NCI-H1092 (cell line): ENCODE data around the gene TH.

Experiments used
- DNase-seq: peaks from one replicate; lab custom pipeline; 2025; lab: John Stamatoyannopoulos, UW

The TH gene

DNA sequence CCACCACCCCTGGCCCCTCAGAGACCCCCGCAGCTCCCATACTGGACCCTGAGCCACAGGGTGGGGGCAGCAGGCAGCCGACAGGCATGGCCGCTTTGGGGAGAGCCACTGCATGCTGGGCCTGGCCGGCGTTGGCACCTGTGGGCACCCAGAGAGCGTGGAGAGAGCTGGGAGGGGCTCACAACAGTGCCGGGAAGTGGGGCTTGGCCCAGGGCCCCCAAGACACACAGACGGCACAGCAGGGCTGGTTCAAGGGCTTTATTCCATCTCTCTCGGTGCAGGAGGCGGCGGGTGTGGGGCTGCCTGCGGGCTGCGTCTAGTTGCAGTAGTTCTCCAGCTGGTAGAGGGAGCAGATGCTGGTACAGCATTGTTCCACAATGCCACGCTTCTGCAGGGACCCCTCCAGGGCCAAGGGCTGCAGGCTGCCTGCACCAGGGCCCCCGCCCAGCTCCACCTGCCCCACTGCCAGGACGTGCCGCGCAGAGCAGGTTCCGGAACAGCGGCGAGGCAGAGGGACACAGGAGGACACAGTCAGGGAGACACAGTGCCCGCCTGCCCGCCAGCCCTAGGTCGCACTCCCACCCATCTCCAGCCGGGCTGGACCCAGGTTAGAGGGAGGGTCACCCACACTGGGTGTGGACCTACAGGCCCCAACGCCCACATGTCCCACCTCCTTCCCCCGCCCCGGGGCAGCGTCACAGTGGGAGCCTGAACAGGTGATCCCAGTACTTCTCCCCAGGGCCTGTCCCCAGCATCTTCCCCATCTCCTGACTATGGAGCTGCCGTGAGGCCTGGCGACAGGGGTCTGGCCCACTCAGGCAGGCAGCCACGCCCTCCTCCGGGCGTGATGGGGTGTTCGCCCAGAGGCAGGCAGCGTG is 11.8 kb downstream of the TH start:
- no peak for DNase-seq

DNA sequence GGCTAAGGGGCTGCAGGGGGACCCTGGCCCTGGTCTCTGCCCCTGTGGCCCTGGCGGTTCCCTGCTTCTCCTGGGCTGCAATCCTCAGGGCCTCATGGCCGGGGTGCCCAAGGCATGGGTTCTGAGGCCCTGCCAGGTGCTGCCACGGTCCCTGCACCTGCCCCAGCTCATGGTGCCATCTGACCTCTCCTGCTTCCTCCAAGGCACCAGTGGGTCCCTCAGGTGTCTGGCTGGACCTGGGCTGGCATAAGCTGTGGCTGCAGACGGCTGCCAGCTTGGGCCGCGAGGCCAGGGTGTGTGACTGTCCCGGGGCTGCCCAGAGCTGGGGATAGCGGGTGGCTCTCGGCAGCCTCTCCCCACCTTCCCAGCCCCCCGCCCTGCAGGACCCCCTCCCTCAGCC is 12.6 kb downstream of the TH start:
- no peak for DNase-seq

DNA sequence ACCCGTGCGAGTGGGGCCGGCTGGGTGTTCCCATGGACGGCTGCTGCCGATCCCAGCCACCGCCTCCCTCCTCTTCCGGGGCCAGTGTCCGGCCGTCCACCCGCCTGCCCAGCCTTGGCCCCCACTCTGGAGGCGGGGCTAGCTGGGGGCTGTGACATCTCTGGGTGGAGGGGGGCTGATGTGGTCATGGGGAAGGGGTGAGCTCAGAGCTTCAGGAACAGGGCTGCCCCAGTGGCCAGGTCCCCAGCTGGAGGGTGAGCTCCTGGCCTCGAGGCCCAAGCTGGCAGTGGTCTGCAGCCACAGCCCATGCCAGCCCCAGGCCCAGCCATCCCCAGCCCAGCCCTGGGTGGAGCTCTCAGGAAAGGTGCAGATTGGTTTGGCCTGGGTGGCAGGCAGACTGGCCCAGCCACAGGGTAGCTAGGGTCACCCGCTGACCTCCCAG is 13.3 kb downstream of the TH start:
- no peak for DNase-seq

DNA sequence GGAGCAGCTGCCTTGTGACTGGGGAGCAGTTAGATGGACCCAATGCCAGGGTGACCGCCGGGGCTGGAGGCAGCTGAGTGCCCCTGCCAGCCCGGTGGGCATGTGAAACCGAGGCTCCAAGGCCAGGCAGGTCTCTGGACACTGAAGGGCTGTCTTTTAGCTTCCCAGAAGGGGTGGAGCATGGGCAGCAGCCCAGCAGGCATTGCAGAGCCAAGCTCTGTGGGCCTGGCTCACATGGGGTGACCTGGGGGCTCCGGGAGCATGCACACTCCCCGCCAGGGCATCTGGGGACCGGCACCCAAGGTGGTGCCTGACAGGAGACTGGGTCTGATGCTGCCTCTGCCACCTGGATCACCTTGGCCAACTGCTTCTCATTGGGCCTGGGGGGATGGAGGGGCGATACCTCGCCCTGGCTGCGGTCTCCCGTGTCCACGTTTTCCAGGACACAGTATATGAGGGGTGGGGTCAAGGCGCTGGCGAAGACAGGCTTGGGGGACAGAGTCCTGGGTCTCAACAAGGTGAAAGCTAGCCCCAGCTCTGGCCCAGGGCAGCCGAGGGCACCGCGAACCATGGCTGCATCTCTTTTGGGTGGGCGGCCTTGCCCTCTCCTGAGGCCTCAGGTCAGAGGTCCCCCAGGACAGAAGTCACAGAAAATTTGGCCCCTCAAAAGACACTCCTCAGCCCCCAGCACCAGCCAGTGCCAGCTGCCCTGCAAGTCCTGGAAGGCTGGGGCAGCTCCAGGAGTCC is 14.1 kb downstream of the TH start:
- no peak for DNase-seq

DNA sequence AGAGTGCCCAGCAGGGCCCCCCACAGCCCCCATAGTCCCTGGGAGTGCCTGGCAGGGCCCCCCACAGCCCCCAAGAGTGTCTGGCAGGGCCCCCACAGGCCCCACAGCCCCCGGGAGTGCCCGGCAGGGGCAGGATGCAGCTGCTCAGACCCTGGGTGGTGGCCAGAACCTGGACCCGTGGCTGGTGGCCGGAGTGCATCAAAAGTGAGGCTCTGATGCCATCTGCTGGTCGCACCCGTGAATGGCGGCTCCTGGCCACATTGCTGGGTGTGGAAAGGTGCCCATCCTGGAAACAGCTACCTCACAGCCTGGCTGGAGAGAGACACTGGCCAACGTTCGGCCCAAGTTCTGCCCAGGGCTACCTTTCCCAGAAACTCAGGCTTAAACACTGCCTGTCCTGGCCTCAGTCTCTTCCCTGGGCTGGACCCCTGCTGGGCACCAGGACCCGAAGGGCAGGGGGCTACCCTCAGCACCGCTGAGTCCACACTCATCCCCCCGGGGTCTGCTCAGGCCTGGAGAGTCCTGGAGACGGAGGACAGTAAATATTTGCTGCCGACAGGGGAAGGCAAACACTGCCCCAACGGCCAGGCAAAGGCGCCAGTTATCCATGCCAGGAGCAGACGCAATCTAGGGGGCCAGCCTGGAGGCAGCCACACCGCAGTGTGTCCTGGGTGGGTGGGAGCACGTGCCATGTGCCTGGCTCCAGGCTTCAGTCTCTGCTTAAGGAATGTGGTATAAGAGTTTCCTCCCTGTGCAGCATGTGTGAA is 15.0 kb downstream of the TH start:
- DNase-seq, result peak; percentile 64

DNA sequence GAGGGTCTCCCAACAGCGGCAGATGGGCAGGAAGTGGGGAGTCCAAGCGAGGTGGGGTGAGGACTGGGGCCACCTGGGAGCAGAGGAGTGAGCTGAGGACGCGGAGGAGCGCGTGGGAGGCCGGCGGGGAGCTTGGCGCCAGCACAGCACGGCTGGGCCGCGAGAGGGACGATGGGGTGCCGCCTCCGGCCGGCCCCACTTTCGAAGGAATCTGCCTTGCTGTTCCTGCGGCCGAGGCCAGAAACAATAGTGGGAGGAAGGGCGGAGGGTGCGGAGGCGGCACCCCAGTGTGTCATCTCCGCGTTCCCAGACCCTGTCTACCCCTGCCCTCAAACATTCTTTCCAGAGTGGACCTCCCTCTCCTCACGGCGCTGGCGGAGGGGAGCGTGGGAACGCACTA is 16.1 kb downstream of the TH start:
- DNase-seq, result no peak

DNA sequence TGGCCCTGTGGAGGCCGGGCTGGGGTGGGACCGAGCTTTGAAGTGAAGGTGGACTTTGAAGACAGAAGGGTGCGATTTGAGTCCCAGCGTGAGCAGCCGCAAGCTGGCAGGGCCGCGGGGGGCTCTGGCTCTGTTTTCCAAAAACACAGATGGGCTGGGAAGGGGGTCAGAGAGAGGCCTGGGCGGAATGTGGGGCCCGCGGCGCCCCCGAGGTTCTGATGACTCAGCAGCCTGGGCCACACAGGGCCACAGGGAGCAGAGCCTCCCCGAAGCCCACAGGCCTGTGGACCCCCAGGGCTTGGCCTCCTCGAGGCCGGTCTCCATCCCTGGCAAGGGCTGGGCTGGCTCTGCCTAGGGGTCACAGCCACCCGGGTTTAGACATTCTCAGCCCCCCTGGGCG is 16.7 kb downstream of the TH start:
- DNase-seq, result no peak

DNA sequence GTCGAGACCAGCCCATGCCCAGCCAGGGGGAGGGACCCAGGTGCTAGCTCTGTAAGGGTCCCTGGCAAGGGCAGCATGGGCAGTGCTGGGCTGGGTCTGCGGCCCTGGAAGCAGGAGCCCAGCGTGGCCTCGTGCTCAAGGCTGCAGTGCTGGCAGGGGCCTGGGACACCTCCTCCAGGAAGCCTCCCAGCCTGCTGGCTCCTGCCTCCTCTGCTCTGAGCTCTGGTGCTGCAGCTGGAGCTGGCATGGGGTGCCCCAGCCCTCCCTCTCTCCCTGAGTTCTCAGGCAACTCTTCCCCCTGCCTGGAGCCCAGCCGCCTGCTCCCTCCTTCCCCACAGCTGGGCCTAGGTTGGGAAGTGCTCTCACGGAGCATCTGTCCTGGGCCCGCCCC is 17.4 kb downstream of the TH start:
- no peak for DNase-seq

DNA sequence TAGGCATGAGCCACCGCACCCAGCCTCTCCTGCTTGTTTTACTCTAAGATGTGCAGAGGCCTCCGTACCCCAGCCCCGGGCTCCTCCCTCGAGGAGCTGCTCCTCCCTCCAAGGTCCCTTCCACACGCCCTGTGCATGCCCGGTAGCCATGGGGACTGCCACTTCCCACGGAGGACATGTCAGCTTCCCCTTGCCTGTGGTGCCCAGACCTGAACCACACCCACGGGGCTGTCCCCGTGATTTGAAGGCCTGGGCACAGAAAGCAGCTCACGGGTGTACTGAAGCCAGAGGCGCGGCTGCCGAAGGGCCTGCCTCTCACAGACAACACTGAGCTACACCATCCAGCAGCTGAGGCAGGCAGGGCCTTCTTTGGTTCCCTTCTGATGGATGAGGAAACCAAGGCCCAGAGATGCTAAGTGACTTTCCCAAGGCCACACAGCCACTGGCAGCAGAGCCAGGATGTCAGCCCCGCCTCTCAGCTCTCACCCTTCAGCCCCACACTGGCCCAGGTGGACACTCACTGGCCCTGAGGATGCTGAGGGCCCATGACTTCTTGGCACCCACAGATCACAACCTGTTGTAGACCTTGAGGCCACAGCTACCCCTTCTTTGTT is 17.9 kb downstream of the TH start:
- no peak for DNase-seq

DNA sequence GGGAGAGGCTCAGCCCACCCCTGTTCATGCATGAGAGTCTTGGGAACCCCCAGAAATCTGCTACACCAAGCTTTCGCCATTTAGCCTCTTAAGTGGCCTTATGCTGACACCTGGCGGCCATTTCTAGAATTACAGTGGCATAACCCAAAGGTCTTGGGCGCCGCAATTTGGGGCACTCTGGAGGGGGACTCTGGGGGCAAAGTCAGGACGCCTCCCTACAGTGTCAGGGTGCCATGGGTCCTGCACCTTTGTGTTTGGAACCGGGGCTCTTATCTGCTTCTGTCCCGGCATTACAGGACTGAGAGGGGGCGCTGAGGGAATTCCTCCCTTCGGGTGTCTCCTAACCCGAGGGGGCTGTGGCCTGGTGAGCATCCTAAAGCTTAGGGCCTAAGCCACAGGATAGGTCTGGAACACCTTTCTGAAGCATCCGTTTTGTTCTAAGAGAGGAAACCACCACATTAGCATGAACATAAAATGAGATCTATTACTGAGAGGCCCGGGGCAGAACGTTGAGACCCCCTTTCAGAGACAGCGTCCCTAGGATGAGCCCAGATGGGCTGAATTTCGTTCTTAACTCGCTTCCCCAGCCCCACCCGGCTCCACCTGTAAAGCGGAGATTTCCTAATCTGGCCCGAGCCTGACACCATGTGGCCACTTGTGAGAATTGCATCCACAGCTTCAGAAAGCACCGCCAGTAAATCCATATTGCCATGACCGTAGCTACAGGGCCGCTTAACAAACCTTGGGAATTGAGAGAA is 19.9 kb downstream of the TH start:
- peak; percentile 69 for DNase-seq

DNA sequence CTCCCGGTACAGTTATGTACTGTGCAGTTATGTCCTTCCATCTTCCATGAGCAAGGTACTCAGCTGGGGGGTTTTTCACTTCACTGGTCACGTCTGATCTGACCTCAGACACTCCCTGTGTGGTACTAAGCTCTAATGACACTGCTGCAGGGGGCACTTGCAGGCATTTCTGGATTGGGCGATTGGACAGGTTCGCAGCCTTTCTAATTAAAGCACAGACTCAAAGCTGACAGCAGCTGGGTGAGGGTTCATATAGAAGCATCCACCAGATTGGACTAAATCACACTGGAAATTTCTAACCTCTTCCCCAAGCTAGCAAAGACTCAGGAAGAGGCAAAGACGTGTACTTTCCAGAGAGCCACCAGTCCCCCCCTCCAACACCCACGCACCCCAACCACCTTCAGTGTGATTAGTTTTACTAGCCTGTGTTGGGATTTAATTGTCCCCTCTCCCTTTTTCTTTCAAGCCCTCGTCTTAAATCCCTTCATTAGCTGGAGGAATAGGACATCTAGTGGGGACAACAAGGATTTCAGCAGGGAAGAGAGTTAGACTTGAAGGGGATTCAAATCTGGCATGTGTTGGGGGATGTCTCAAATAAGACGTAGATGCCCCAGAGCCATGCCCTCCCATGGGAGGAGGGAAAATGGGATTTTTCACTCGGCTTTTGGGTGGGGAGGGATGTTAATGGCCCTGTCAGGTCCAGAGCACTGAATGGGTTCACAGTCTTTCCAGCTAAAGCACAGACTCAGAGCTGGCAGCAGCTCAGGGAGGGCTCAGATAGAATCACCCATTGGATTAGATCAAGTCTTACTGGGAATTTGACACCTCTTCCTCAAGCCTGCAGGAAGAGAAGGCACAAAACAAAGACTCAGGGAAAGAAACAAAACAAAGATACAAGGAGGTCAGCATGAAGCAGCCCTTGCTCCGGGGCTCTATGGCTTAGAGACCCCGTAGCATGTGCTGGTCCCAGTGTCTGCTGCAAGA is 21.5 kb downstream of the TH start:
- DNase-seq, result peak; percentile 51

DNA sequence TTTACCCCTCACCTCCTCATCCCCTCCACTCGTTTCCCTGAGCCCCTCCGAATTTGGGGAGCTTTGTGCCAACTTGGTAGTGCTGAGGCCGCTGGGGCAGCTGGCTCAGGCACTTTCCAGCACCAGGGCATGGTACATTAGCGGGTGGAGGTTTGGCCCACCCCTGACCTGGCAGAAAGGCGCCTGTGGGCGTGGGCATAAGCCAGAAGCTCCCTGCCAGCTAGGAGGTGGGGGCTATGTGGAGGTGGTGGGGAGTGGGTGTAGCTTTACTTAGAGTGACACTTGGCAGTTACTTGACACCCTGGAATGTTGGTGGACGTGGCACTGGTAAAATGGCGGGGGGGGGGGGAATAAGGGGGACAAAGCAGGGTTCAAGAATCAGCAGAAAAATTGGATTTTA is 22.2 kb downstream of the TH start:
- DNase-seq, result no peak

DNA sequence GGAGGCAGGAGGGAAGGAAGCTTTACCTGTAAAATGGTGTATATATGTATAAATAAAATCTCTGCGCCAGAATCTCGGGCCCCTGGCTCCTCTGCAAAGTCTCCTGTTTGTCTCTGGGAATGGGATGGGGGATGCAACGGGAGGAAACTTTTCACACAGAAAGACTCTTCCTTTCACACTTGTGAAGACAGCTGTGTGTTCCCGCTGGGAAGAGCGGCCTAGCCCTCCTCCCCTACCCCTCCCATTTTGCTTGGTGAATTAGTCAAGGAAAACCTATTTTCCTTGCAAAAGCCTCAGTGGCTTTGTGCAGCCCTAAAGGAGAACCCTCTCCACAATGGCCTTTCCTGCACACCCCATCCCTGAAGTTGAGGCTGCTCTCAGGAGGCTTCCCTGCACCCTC is 23.0 kb downstream of the TH start:
- DNase-seq, result no peak

DNA sequence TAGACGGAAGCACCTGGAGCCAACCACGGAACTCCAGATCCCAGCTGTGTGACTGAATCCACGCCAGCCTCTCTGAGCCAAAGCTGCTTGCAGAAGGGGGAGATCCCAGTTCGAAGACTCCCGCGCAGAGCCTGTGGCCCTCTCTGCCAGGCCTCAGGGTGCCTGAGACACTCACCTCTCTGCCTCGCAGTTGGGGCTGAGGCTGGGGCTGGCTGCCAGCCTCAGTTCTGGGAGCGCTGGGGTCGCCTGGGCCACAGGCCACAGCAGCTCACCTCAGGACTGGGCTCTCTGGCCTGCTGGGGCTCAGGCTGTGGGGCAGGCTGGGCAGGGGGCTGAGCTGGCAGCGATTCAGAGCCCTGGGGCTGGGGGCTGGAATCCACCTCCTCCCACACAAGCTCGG is 24.2 kb downstream of the TH start:
- no peak for DNase-seq

DNA sequence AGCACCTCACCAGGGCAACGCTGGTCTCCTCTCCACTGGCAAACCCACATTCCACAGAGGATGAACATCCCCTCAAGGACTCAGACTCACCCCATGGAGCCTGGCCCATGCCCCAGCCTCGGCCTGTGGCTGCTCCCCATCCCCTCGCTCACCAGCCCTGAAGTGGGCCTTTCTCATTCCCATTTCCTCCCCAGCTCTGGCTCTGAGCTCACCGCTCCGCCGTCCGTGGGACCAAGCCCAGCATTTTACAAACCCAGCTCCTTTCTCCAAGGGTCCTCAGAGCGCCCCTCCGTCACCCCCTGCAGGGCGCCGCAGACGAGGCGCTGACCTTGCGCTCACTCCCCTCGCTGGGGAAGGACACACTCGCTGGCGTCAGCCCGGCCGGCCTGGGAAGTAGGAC is 25.6 kb downstream of the TH start:
- no peak for DNase-seq

DNA sequence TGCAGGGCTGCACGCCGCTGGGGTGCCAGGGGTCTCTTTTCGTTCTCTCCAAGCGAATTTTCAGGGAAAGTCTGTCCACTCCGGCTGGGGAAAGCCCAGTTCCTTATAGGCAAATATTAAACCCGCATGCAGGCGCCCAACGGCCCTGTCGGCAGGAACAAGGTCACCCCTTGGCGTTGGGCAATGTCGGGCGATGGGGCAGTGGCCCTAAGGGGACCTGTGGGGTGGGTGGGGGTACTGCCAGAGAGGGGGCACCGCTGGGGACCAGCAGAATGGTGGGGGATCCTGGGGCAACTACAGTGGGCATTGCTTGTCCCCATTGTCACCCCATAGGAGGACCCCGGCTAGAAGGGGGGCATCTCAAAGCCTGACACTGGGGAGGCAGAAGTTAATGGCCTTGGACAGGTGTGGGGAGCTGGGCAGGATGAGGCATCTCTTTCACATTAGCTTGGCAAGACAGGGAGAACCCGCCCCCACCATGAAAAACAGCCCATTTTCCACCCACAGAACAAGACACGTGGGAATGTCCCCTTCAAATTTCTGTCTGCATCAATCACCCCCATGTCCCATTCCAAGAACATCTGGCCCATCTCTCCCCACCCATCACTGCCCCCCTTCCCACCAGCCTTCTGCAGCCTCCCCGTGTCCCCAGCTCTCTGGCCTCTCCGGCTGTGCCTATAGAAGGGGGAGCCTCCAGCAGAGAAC is 26.9 kb downstream of the TH start:
- no peak for DNase-seq

DNA sequence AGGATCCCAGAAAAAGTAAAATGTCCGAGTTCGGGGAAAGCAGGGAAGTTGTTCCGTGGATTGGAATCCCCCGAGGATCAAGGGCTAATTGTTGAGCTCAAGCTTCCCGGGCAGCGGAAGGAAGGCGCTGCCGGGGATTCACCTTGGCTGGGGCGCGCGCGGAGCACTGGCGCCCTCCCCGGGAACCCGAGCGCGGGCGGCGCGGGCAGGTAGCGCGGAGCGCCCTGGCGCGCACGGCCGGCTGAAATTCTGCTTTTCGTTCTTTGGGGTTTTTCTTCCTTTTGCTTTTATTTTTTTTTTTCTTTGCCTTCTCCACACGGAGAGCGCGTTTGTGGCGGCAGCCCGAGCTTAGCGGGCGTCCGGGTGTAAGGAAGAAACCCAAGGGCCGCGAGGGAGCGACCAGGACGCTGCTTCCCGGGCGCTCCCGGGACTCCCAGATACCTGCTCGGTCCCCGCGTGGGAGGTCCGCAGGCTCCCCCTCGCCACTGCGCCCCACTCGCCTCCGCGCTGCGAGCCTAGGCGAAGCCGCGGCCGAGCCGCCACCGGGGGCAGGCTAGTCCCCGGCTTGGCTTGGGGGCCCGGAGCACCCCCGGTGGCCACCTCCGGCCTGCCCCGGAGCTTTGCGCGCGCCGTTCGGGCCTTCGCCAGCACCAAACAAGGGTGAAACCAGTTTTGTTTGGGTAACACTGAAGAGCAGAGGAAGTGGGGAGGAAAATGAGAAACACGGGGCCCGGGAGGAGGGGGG is 27.6 kb downstream of the TH start:
- no peak for DNase-seq

DNA sequence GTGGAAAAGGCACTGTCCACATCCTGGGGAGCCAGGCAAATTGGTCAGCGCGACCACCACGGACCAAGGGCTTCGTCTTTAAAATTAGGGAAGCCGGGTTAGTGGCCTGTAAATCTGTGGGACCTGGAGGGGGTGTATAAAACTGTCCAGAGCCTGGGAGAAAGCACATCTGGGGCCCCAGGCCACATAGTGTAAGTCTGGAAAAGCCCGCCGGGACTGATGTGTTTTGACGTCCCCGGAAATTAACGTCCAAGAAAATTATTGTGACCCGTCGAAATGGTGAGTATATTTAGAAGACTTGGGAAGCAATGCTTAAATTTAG is 28.2 kb downstream of the TH start:
- no peak for DNase-seq

DNA sequence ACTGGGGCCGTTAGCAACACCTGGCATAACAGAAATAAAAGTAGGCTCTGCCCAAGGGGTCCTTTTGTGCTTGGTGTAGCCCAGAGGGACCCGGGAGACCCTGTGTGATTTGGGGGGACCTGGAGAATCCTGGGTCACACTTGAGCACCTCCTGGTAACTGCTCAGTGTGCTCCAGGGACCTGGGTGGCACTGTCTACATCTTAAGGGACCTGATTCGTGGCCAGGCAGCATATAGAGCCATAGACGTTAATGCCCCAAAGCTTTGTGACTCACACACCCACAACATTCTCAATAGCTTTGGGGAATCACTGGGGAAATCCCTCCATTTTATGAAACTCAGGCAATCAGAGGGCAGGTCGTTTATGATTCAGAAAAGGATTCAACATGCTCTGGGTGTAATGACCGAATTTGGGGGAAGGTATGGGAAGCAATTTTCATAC is 28.8 kb downstream of the TH start:
- DNase-seq, result no peak
